ENCODE results near the gene CCL25.

CCL25 gene

GRCh38 chr19:8107301-8107903 is 54.8 kb downstream of the CCL25 start:
- Histone ChIP-seq H3K27ac (ENCODE audit: low read length) (no peak overlapping the region), H3K4me1 (ENCODE audit: insufficient read depth, low read length) (no peaks in the 10 kb centered on the region), H3K9me3 (ENCODE audit: insufficient read depth, low read depth, low read length) (no peaks in the 10 kb centered on the region), H3K36me3 (ENCODE audit: insufficient read depth, low read depth, low read length) (peaks cover 66% of the 10 kb centered on the region), H3K9ac (ENCODE audit: low read depth, low read length) (no peak overlapping the region), H3K4me3 (ENCODE audit: low read length) (no peak overlapping the region), H3K27me3 (ENCODE audit: insufficient read depth, low read length) (no peaks in the 10 kb centered on the region)

GRCh38 chr19:8108560-8109445 is 56.2 kb downstream of the CCL25 start:
- H3K27me3 ChIP-seq (ENCODE audit: insufficient read depth, low read length), result no peaks in the 10 kb centered on the region
- H3K27ac ChIP-seq (ENCODE audit: low read length), result no peak overlapping the region
- H3K4me3 ChIP-seq (ENCODE audit: low read length), result no peak overlapping the region
- H3K9ac ChIP-seq (ENCODE audit: low read depth, low read length), result no peak overlapping the region
- H3K4me1 ChIP-seq (ENCODE audit: insufficient read depth, low read length), result no peaks in the 10 kb centered on the region
- peaks cover 64% of the 10 kb centered on the region for H3K36me3 ChIP-seq (ENCODE audit: insufficient read depth, low read depth, low read length)
- H3K9me3 ChIP-seq (ENCODE audit: insufficient read depth, low read depth, low read length), result no peaks in the 10 kb centered on the region

DNA sequence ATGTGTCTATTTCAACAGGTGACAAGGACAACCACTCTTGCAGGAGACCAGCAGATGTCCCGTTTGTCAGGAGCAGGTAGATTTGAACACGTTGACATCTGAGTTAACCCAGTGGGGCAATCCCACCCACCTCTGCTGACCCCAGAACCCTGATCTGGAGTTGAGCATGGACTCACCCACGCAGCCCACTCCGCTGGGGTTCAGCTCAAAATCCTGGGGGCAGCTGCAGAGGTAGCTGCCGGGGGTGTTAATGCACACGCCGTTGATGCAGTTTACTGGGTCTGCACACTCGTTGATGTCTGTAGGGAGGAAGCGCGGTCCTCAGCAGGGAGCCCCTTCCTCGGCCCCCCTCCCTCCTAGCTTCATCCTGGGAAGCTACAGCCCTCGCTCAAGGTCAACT is 56.9 kb downstream of the CCL25 start:
- H3K27ac ChIP-seq (ENCODE audit: low read length), result no peak overlapping the region
- no peaks in the 10 kb centered on the region for H3K4me1 ChIP-seq (ENCODE audit: insufficient read depth, low read length)
- no peaks in the 10 kb centered on the region for H3K27me3 ChIP-seq (ENCODE audit: insufficient read depth, low read length)
- H3K36me3 ChIP-seq (ENCODE audit: insufficient read depth, low read depth, low read length), result peaks cover 63% of the 10 kb centered on the region
- H3K9ac ChIP-seq (ENCODE audit: low read depth, low read length), result no peak overlapping the region
- no peak overlapping the region for H3K4me3 ChIP-seq (ENCODE audit: low read length)
- H3K9me3 ChIP-seq (ENCODE audit: insufficient read depth, low read depth, low read length), result no peaks in the 10 kb centered on the region

GRCh38 chr19:8109890-8110662 is 57.5 kb downstream of the CCL25 start:
- H3K27me3 ChIP-seq (ENCODE audit: insufficient read depth, low read length), result no peaks in the 10 kb centered on the region
- H3K9ac ChIP-seq (ENCODE audit: low read depth, low read length), result no peak overlapping the region
- no peaks in the 10 kb centered on the region for H3K4me1 ChIP-seq (ENCODE audit: insufficient read depth, low read length)
- H3K36me3 ChIP-seq (ENCODE audit: insufficient read depth, low read depth, low read length), result peaks cover 63% of the 10 kb centered on the region
- H3K9me3 ChIP-seq (ENCODE audit: insufficient read depth, low read depth, low read length), result no peaks in the 10 kb centered on the region
- no peak overlapping the region for H3K27ac ChIP-seq (ENCODE audit: low read length)
- H3K4me3 ChIP-seq (ENCODE audit: low read length), result no peak overlapping the region

GRCh38 chr19:8110931-8111330 is 58.4 kb downstream of the CCL25 start:
- Histone ChIP-seq H3K27me3 (ENCODE audit: insufficient read depth, low read length) (no peaks in the 10 kb centered on the region), H3K4me3 (ENCODE audit: low read length) (no peak overlapping the region), H3K36me3 (ENCODE audit: insufficient read depth, low read depth, low read length) (peaks cover 64% of the 10 kb centered on the region), H3K9me3 (ENCODE audit: insufficient read depth, low read depth, low read length) (no peaks in the 10 kb centered on the region), H3K27ac (ENCODE audit: low read length) (no peak overlapping the region), H3K4me1 (ENCODE audit: insufficient read depth, low read length) (no peaks in the 10 kb centered on the region), H3K9ac (ENCODE audit: low read depth, low read length) (no peak overlapping the region)

DNA sequence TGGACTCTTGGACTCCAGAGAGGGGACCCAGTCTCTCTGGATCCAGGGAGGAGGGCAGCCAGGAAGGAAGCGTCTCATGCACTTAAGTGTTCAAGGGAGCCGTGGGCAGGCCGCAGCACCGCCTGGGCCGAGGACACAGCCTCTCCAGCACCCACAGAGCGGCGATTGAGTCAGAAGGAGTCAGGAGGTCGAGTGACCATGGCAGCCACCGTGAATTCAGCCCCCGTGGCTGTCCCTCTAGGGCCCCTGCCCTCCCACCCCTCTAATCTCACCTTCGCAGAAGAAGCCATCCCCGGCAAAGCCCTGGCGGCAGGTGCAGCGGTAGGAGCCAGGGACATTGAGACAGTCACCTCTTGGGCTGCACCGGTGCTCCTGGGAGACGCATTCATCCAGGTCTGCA is 58.8 kb downstream of the CCL25 start:
- H3K4me3 ChIP-seq (ENCODE audit: low read length), result no peak overlapping the region
- no peak overlapping the region for H3K9ac ChIP-seq (ENCODE audit: low read depth, low read length)

More for the DNA sequence above, 58.8 kb downstream of the CCL25 start:
- Histone ChIP-seq H3K36me3 (ENCODE audit: insufficient read depth, low read depth, low read length) (peaks cover 64% of the 10 kb centered on the region), H3K4me1 (ENCODE audit: insufficient read depth, low read length) (no peaks in the 10 kb centered on the region), H3K27ac (ENCODE audit: low read length) (no peak overlapping the region), H3K9me3 (ENCODE audit: insufficient read depth, low read depth, low read length) (no peaks in the 10 kb centered on the region), H3K27me3 (ENCODE audit: insufficient read depth, low read length) (no peaks in the 10 kb centered on the region)

Data from iPS-20b (cell line).